ENCODE measurements around the gene THRAP3.

THRAP3 gene

GRCh38 chr1:36326499-36326898, 102.3 kb downstream of the THRAP3 start:
- DNase-seq = peak in 1 of 2 experiments; percentile 16
- TF ChIP-seq POLR2A (IDR thresholded peaks at IDR 0.05; ENCODE audit: low read length) (no peak), GATA1 (IDR thresholded peaks at IDR 0.05; ENCODE audit: low read depth, low read length) (no peak)

GRCh38 chr1:36327421-36328087, 103.3 kb downstream of the THRAP3 start:
- DNase-seq = no peak
- no peak for TF ChIP-seq GATA1 (IDR thresholded peaks at IDR 0.05; ENCODE audit: low read depth, low read length)
- TF ChIP-seq POLR2A (IDR thresholded peaks at IDR 0.05; ENCODE audit: low read length) = no peak

- DNase-seq = no peak
- TF ChIP-seq GATA1 (IDR thresholded peaks at IDR 0.05; ENCODE audit: low read depth, low read length) (no peak), POLR2A (IDR thresholded peaks at IDR 0.05; ENCODE audit: low read length) (no peak)
These were observed 103.8 kb downstream of the THRAP3 start for GRCh38 chr1:36328088-36328480.

- TF ChIP-seq POLR2A (IDR thresholded peaks at IDR 0.05; ENCODE audit: low read length) = no peak
- no peak for TF ChIP-seq GATA1 (IDR thresholded peaks at IDR 0.05; ENCODE audit: low read depth, low read length)
- peak; percentile 27 to 49 for DNase-seq
These were observed 104.5 kb downstream of the THRAP3 start for GRCh38 chr1:36328713-36329112.

- no peak for TF ChIP-seq GATA1 (IDR thresholded peaks at IDR 0.05; ENCODE audit: low read depth, low read length)
These were observed 105.6 kb downstream of the THRAP3 start for GRCh38 chr1:36329817-36330216.

GRCh38 chr1:36330940-36331339, 106.7 kb downstream of the THRAP3 start:
- TF ChIP-seq GATA1 (IDR thresholded peaks at IDR 0.05; ENCODE audit: low read depth, low read length) (no peak), POLR2A (IDR thresholded peaks at IDR 0.05; ENCODE audit: low read length) (no peak)
- no peak for DNase-seq

More at GRCh38 chr1:36329817-36330216, 105.6 kb downstream of the THRAP3 start:
- no peak for DNase-seq

- DNase-seq = no peak
- TF ChIP-seq GATA1 (IDR thresholded peaks at IDR 0.05; ENCODE audit: low read depth, low read length) (no peak), POLR2A (IDR thresholded peaks at IDR 0.05; ENCODE audit: low read length) (no peak)
These were observed 113.6 kb downstream of the THRAP3 start for GRCh38 chr1:36337830-36338229.

- no peak for DNase-seq
- TF ChIP-seq GATA1 (IDR thresholded peaks at IDR 0.05; ENCODE audit: low read depth, low read length) (no peak), POLR2A (IDR thresholded peaks at IDR 0.05; ENCODE audit: low read length) (no peak)
These were observed 115.0 kb downstream of the THRAP3 start for GRCh38 chr1:36339215-36339614.

- DNase-seq = no peak
- TF ChIP-seq POLR2A (IDR thresholded peaks at IDR 0.05; ENCODE audit: low read length) (no peak), GATA1 (IDR thresholded peaks at IDR 0.05; ENCODE audit: low read depth, low read length) (no peak)
These were observed 115.4 kb downstream of the THRAP3 start for GRCh38 chr1:36339615-36340014.

GRCh38 chr1:36341626-36342320, 117.5 kb downstream of the THRAP3 start:
- no peak for DNase-seq
- TF ChIP-seq GATA1 (IDR thresholded peaks at IDR 0.05; ENCODE audit: low read depth, low read length) (no peak), POLR2A (IDR thresholded peaks at IDR 0.05; ENCODE audit: low read length) (no peak)

- TF ChIP-seq GATA1 (IDR thresholded peaks at IDR 0.05; ENCODE audit: low read depth, low read length) (no peak), POLR2A (IDR thresholded peaks at IDR 0.05; ENCODE audit: low read length) (no peak)
- peak; percentile 53 to 78 for DNase-seq
These were observed 118.4 kb downstream of the THRAP3 start for GRCh38 chr1:36342426-36343185.

- no peak for DNase-seq
- TF ChIP-seq POLR2A (IDR thresholded peaks at IDR 0.05; ENCODE audit: low read length) = no peak
- no peak for TF ChIP-seq GATA1 (IDR thresholded peaks at IDR 0.05; ENCODE audit: low read depth, low read length)
These were observed 119.6 kb downstream of the THRAP3 start for GRCh38 chr1:36343651-36344394.

GRCh38 chr1:36344395-36344680, 120.1 kb downstream of the THRAP3 start:
- no peak for DNase-seq
- no peak for TF ChIP-seq GATA1 (IDR thresholded peaks at IDR 0.05; ENCODE audit: low read depth, low read length)
- TF ChIP-seq POLR2A (IDR thresholded peaks at IDR 0.05; ENCODE audit: low read length) = no peak

- DNase-seq = no peak
- no peak for TF ChIP-seq GATA1 (IDR thresholded peaks at IDR 0.05; ENCODE audit: low read depth, low read length)
- no peak for TF ChIP-seq POLR2A (IDR thresholded peaks at IDR 0.05; ENCODE audit: low read length)
These were observed 121.1 kb downstream of the THRAP3 start for GRCh38 chr1:36345353-36345752.
